HG03432 (cell line): Measurements from ENCODE around the gene ADGRG4.

Source experiments
- ATAC-seq: cut with Tn5 transposase; IDR thresholded peaks from one replicate; pipeline ENCODE4 v1.9.1; 2021; ENCODE audit warnings: mild to moderate bottlenecking, moderate library complexity; ENCODE audit not compliant: unreplicated experiment

Gene ADGRG4

DNA sequence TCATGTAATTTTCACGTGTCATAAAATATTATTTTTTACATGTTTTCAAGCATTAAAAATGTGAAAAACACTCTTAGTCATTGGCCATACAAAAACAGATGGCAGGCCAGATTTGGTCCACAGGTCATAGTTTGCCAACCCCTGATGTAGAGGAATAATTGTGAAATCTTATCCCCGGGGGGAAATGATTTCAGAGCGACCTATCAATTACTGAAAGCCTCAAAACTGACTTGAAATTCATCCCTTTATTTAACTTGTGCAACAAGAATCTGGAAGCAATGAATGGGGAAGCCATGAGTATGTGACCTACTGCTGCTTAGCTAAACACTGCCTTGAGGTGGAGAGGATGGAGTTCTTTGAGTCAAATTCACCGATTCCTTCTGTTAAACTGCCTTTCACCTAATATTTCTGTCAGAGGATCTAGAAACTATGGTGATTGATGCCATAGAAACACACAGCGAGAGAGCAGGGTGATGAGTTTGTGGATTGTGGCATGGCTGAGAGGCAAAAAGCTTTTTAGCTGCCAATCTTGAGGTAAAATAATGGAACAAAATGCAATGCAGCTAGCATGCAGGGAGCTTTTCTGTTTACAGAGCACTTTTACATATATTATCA, 156.6 kb downstream of the ADGRG4 start:
- no peak for ATAC-seq

DNA sequence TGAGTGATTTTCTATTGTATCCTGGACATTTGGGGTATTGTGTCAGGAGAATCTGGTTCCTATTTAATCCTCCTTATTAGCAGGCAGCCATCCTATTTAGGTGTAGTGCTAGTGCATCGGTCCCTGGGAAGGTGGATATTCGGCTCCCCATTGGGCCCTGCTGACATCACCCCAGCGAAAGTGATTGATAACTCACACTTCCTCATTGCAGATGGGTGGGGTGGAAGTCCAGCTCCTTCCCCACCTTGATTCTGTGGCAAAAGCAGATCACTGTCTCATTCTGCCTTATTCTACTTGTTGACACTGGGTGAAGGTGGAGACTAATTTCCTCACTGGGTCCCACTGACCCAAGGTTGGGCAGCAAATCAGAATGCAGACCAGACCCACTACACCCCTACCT, 163.8 kb downstream of the ADGRG4 start:
- ATAC-seq: no peak
